Measurements from ENCODE around the gene LRP5.

Gene LRP5

DNA sequence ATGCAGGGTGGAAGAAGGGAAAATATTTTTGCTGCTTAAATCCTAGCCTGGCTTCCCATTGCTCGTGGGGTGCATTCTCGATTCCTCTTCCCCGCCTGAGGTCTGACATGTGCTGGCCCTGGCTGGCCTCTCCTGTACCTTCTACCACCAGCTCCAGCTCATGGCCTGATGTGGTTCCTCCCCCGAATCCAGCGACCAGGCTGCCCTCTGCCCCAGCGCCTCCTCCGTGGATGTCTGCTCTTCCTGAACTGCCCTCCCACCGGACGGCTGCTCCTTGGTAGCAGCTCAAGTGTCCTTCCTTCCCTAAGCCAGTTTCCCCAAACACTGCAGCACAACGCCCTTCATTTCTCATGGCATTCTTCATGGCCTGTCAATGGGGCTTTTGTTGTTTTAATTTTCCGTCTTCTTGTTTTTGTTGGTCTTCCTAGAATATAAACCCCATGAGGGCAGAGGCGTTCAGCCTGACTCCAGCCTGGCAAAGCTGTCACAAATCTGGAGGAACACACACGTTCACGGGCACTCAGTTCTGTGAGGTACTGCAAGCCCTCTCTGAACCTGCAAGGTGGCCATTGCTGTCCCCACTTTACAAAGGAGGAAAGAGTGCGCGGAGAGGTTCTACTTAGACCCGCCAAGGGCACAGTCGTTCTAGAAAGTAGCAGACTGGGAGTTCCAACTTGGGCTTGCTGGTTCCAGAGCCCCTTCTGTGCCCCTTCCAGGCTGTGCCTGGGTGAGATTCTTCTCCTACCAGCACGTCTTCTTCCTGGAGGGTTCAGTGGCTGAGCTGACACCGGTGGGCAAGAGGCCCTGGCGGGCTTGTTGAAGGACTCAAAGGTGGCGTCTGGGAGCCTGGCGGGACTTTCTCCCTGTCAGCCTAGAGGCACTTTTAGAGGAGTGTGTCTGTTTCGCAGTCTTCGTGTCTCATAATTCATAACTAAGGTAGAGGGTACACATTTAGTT lies 953 bp upstream of the LRP5 start:
- DNase-seq, result no peak

DNA sequence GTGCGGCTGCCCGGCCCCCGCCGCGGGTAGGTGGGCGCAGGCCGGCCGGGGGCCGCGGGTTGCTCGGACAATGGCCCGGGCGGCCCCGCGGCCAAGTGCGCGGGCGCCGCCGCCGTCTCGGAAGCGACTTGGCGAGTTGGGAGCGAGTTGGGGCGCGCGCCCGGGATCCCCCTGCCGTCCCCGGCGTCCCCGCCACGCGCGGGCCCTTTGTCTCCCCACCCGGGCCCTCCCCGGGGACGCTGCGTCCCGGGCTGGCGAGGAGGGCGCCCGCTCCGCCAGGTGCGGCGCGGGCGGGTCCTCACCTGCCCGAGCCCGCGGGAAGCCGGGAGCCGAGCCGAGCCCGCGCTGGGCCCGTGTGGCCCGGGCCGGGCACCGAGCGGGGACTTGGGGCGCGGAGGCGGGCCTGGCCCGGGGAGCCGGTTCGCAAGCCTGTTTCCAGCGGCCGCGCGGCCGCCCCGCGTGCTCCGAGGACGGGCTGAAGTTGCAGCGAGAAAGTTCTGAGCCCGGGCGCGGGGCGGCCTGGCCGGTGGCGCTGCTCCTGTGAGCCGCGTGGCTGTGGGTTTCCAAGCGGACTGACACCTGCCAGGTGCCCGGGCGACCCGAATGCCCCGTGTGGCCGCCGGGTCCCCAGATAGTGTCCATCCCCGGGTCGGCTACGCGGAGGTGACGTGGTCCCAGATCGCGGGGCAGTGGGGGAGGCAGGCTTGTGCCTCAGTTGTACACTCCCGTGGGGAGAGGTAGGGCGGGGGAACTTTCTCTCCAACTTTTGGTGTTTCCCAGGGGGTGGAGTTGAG lies 586 bp downstream of the LRP5 start:
- no peak for DNase-seq

DNA sequence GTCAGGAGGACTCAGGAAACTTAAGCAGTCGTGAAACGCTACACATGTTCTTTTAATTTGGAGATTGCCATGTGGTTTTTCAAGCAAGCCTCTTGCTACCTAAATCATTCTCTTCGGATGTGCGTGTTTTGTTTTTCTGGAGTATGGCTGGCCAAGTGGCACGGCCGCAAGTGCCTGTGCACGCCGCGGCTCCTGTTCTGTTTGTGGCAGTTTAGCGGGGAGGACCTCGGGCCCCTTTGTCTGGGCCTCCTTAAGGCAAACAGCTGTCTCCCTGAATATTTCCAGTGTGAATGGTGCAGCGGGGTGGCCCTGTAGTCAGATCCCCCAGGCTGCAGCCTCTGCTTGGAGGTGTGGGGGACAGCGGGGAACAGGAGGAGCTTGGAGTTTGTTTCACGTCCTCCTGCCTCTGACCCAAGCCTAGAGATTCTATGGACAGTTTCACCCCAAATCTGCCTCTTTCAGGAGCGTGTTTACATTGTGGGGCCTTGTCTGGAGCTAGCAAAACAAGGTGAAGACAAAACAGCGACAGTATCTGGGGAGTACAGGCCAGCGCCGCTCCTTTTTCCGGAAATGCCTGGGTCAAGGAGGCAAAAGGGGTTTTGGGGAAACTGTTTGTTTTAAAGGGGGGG lies 1.3 kb downstream of the LRP5 start:
- no peak for DNase-seq

DNA sequence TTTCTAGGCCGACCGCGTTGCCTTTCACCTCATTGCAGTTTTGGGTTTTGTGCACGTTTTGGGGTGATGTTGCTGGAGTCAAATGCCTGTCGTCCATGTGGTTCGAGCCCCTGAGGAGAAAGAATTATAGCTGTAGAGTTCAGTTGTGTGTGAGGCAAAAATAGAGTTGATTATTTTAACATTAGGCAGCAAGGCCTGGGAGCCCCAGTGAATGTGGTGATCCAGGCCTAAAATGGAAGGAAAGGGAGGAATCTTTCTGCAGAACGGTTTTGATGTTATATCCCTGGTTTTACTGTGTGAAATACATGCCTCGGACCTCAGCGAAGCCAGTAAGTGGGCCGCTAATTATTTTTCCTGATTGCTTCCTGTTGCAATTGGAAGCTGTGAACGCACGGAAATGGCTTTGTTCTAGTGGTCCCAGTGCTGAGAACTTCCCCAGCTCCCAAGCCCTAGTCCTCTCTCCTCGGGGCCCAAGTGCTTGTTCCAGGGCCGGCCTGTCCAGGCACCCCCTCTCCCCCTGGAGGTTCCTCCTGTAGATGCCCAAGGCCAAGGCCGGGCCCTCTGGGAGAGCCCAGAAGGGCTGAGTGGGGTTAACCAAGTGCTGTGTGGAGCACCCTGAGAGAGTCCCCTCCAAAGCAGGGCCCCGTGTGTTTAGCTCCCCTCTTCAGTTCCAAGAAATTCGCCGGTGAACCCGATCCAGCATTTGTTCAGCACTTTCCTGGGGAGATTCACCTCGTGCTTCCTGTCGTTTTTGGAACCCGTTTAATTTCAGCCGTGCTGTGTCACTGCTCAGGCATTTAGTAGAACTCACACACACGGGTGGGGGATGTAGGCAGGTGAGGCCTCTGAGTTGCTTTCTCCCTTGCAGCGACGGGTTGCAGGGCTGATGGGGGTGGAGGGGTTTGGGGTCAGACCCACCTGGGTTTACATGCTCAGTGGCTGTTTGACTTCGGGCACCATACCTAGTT lies 2.1 kb downstream of the LRP5 start:
- DNase-seq, result no peak

DNA sequence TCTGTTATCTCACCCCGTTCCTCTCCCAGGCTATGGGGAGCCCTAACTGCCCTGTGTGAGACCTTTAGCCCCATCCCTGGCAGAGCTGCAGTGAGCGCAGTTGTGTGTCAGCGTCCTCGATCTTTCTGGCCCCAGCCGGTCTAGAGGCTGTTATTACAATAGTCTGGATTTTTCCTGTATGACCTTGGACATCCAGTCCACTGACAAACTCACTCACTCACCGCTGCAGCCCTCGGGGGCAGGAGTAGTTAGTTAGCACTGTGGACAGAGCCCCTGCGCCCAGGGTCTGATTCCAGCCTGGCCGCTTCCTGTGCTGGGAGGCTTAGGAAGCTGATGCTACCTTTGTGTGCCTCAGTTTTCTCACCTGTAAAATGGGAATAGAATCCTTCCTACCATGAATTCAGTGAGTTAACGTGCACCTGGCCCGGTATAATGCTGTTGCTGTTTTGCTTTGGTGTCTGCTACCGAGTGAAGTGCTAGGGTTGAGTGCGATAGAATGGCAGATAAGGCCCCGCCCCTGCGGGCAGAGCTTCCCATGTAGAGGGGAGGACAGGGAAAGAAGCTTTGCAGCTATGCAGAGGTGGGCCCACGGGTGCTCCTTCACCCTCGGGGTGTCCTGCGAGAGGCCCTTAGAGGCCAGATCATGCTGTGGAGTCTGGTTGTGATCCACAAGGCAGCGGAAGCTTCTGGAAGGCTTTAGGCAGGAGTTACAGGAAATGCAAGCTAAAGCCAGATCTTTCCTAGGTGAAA lies 3.0 kb downstream of the LRP5 start:
- no peak for DNase-seq

DNA sequence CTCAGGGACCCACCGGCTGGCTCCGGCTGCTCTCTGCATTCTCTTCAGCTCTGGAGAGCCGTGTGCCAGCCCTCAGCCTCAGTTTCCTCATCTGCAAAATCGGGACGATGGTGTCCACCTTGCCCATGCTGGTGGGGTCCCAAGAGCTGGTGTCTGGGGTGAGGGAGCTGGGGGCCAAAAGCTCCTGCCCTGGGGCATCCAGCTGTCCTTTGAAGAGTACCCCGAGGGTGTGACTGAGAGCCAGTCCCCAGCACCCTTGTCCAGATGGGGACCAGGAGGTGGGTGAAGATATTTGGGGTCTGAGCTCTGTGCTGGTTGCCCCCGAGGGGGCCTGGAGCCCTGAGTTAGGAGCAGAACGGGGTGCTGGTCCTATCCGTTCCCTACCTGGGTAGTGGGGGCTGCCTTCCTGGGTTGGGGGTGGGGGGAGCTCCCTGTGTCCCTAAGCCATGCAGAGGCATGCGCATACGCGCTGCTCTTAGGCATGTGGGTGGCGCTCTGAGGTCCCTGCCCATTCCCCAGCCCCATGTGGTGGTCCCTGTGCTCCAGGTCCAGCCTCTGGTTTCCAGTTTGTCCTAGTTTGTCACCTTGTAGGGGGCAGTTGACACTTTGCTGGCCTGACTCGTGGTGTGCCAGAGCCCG lies 4.9 kb downstream of the LRP5 start:
- DNase-seq, result no peak

DNA sequence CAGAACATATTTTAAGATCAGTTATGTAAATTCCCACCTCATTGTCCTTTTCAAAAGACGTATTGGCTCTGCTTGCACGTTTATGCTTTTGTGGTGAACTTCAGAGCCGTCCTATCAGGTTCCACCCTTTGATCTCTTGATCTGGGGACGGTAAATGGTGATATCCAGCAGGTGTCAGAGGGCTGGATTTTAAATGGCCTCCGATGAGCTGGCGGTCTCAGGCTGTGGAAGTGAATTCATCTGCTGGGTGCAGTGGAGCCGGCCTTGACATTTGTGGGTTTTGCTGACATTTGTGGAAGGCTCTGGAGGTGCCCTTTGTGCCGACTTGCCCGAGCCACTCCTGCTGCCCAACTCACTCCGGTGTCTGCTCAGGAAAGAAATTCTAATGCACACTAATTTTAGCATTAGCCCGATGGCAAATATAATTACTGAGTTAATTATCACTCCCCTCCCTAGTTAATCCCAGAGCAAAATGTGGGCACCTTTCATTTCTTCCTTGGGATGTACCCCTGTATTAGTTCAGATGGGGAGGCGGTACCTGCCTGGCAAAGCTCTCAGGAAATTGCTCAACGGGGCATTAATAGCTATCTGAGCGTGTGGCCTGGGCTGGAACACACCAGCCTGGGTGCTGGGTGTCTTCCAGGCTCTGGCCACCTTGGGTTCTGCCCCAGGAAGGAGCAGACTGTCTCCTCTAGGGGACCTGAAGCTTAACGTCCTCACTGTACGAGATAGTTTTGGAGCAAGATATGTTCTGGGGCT lies 9.1 kb downstream of the LRP5 start:
- DNase-seq, result no peak

DNA sequence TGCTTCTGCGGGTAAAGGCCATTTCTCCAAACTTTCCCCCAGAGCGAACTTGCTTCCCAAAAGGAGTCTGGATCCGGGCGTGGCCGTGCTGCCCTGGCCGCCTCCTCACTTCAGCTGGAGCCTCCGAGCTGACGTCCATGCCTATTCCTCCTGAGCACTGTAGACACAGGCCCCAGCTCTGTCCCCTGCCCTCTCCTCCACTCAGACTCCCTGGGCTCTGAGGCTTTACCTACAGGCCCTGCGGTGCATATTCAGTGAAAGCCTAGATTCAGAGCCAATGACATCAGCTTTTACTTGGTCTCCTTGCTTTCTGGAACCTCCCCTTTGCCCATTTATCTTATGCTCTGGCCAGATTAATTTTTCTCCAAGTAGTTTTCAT lies 9.7 kb downstream of the LRP5 start:
- DNase-seq, result no peak

DNA sequence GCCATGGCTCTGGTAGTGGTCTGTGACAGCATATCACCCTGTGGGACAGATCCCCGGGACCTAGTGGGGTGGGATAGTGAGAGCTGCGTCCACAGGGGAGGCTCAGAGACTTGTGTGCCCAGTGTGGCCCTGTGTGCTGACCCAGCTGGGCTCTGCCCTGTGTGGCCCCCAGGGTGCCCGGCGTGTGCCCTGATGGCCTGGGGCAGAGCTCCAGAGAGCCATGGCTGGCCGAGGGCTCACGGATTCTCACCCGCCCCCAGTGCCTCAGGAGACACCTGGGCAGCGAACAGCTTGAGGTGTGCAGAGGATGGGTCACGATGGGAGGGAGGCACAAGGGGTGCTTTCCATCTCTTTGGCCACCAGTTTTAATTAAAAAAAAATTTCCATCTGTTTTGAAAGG lies 11.8 kb downstream of the LRP5 start:
- no peak for DNase-seq

DNA sequence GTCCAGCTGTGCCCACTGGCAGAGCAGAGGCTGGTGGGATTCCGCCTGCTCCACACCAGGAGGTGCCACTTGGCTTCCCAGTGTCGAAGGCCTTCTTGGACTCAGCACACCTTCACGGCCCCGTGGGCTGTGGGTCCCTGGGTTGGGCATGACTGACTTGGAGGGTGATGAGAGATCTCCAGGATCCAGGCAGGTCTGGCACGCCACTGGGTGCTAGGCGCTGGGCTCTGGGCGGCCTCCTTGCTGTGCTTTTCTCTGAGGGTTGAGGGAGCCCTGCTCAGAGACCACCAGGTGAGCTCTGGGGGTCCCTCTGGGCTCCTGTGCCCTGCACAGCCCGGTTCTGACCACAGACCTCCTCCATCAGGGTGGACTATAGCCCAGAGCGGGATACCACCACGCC lies 12.3 kb downstream of the LRP5 start:
- no peak for DNase-seq

DNA sequence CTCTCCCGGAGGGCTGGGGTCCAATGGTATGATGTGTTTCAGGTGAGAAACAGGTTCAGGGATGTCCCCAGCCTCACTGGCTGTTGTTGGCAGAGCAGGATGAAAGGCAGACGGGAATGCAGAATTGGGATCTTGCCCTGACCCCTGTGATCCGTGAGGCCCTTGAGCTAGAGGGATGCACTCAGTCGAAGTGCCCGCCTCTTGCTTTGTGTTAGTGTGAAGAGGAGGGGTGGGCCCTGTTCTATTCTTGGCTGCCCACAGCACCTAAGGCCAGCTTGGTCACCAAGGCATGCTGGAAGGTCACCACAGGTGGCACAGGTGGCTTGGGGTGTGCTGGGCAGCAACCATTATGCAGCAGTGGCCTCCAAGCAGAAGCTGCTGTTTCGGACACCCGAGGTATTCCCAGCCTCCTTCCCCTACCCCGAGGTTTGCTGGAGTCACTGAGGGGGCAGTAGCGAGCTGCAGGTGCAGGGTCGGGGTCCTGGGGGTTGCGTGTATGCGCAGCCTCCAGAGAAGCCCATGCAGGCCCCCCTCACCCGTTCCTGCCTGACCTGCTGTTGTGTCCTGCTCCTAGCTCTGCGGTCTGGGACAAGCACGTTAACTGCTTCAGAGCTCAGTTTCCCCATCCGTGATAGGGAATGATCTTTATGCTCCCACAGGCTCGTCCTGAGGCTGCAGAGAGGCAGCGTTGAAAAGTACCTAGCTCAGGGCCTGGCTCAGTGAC lies 13.0 kb downstream of the LRP5 start:
- DNase-seq, result no peak

DNA sequence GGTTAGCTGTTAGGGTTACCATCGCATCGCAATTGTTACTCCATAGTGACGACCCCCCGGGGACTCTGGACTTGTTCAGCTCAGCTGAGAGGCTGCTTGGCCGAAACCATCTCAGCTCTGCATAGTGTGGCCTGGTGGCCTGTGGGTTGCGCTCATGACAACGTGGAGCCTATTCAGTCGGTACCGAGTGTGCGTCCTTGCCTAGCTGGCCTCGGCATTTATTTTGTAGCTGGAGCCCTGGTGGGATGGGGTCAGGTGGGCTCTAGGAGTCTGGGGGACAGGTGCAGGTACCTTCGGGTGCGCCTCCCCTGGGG lies 13.5 kb downstream of the LRP5 start:
- no peak for DNase-seq

DNA sequence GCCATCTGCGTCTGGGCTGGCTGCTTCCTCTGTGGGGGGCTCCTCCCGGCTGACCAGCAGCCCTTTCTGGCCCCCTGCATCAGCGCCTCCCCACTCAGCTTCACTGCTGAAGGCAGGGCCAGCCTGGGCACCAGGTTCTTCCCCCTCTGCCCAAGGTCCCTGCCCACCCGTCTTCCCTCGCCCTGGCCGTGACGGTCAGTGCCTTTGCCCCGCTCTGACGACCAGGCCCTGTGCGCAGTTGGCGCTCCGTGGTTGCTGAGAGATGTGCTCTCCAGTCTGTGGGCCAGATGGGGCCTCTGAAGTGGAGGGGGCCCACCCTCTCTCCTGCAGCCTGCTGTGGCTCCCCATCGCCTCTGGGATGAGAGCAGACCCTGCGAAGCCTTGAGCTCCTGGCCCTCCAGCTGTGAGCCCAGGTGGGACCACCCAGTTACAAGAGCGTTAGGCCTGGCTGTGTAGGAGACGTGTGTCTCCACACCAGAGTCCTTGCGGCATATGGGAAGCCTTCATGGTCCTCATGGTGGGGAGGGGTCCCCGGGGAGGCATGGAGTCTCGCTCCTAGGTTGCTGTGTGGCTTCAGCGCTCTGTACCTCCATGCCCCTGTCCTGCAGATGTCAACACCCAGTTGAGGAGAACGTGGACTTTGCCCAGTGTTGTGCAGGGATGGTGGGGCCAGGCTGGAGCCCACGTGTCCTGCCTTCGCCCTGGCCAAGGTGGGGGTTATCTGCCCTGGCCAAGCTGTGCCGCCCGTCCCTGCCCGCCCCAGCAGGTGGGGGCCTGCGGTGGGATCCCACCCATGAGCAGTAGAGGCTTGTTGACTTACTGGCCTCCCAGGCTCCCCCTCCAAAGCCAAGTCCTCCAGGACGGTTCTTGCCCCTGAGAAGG lies 14.2 kb downstream of the LRP5 start:
- DNase-seq, result no peak

DNA sequence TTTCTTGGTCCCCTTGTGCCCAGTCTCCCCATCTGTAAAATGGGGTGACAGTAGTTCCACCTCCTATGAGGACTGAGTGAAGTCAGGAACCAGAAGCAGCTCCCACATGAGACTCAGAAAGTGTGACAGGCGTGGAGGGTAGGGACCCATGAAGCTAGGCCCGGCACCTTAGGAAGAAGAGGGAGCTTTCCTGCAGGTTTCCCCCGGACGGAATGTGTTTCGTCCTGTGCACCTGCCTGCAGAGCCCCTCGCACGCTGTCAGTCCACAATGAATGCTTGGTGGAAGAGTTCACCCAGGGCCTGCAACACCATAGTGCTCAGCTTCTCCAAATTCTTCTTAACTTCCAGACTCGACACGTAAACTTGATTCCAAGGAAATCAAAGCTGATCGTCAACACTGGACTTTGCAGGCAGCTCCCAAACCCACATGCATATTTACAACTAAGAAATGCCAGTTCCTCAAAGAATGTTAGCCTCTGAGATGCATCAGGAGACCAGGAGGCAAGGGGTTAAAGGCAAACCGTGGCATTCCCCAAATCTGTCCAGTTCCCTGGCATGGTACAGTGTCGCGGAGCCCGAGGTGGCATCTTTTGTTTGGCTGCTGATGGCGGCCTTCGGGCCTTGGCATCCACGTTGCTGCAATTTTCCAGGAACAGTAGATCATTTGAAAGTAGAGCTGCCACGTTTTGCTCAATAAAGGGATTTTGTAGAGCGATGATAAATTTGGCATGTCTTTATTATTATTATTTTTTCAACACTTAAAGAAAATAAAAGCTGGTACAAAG lies 15.4 kb downstream of the LRP5 start:
- DNase-seq, result no peak

DNA sequence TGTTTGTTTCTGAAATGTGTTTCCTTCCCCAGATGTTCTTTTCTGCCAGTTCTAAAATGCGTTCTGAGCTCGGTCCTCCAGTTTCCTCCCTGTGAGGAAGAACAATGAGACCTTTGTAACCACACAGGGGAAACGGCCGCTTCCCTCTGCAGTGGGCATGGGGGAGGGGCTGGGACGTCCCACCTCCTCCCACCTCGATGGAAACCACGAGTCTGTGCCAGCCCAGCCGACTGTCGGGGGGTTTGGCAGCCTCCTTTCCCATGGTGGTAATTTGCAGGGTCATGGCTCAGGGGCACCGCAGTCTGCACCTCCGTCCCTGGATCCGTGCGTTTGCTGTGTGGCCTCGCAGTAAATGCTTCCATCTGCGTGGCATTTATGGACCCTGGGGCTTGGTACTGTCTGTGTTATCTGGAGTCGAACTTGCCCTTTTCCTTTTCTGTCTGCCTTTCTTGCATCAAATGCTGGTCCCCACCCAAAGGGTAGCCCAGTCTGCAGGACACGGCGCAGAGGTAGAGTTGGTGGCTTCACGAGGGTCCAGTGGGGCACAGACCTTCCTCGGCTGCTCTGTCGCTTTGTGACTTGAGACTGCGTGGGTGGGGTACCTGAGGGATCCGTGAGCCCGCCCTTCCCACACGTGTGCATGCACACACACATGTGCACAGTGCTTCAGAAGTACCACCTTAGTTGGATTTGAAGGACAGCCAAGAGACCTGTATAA lies 16.1 kb downstream of the LRP5 start:
- DNase-seq, result no peak

DNA sequence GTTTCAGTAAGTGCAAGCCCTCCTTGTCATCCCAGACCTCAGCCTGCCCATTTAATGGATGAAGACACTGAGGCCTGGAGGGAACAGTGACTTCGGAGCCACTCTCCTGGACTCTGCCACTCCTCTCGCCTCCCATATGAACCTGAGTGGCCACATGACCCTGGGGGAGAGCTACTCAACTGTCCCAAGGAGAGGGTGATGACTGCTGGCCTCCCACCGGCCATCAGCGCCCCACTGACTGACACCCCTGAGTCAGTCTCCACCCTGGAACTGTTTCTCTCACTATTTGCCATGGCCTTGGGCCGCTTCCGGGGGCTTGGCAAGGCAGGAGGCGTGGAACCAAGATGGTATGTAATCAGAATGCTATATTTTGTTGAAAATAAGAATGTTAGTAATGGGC lies 17.1 kb downstream of the LRP5 start:
- DNase-seq, result no peak

DNA sequence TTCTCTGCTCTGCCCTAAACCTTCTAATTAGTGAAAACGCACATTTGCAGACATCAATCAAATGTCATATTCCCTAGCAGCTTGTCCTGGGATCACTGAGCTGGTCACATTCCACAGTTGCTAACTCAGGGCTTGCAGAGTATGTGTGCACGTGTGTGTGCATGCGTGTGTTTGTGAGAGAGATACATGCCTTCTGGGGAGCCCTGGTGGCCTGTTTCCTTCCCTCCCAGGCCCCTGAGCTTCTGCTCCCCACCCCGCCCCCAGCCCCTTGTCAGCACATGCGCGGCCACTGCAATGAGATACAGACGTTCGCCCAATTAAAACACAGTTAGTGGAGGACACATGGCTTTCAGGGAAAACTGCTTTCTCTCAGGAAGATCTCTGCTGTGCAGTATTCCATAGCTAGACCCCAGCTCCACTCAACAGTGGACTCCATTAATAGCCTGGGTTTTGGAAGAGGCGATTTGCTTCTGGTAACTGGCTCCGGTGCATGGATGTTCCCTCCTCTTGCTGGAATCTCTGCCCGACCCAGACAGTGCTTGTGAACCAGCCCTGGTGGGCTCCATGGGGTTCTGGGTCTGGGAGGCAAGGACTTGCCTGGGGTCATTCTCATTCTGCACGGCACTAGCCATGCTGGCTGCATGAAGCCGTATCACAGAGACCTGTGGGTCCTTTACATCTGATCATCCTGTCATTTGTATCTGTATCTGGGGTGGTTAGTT lies 17.7 kb downstream of the LRP5 start:
- no peak for DNase-seq

All from SW 1271 (cell line).